Smooth muscle cell (in vitro differentiated cells): Measurements from ENCODE around the gene ARHGAP15. TPM values are rescaled to one million over a fixed set of nuclear protein-coding genes. Genes with fewer than 3 reads are reported as not detected.

Source experiments
- DNase-seq: peaks from one replicate; lab custom pipeline; 2025; ENCODE audit not compliant: unreplicated experiment; lab: John Stamatoyannopoulos, UW
- H2AFZ ChIP-seq: fragments of 200-600 bp; sonication (generic); 2 replicates; pipeline ENCODE4 v1.6.0; 2016; ENCODE audit warnings: antibody characterized with exemption, low read depth, mild to moderate bottlenecking
- H3F3A ChIP-seq: fragments of 200-600 bp; sonication (generic); 2 replicates; pipeline ENCODE4 v1.6.0; 2017; ENCODE audit warnings: antibody characterized with exemption, low read depth
- H3K27ac ChIP-seq: fragments of 200-600 bp; sonication (generic); 2 replicates; pipeline ENCODE4 v1.5.1; 2016; ENCODE audit warnings: low read depth, mild to moderate bottlenecking
- H3K27me3 ChIP-seq: fragments of 200-600 bp; sonication (generic); 2 replicates; pipeline ENCODE4 v1.6.1; 2016; ENCODE audit warnings: low read depth, mild to moderate bottlenecking
- H3K36me3 ChIP-seq: fragments of 200-600 bp; sonication (generic); 2 replicates; pipeline ENCODE4 v1.5.1; 2016; ENCODE audit warnings: low read depth
- H3K4me1 ChIP-seq: fragments of 200-600 bp; sonication (generic); 2 replicates; pipeline ENCODE4 v1.5.1; 2016; ENCODE audit warnings: low read depth
- H3K4me2 ChIP-seq: fragments of 200-600 bp; sonication (generic); 2 replicates; pipeline ENCODE4 v1.6.0; 2016; ENCODE audit warnings: mild to moderate bottlenecking
- H3K4me3 ChIP-seq: fragments of 200-600 bp; sonication (generic); 2 replicates; pipeline ENCODE4 v1.5.1; 2016; ENCODE audit warnings: mild to moderate bottlenecking
- H3K79me2 ChIP-seq: fragments of 200-600 bp; sonication (generic); 2 replicates; pipeline ENCODE4 v1.6.0; 2016; ENCODE audit warnings: low read depth, mild to moderate bottlenecking
- H3K9ac ChIP-seq: fragments of 200-600 bp; sonication (generic); 2 replicates; pipeline ENCODE4 v1.6.0; 2016; ENCODE audit warnings: low read depth
- H3K9me3 ChIP-seq: fragments of 200-600 bp; sonication (generic); replicated peaks from 2 replicates; pipeline ENCODE4 v1.5.1; 2016; ENCODE audit warnings: low read depth
- H4K20me1 ChIP-seq: fragments of 200-600 bp; sonication (generic); 2 replicates; pipeline ENCODE4 v1.6.0; 2016; ENCODE audit warnings: low read depth
- CTCF ChIP-seq: fragments of 200-600 bp; sonication (generic); IDR thresholded peaks from 2 replicates; pipeline ENCODE4 v1.5.1; 2017; ENCODE audit warnings: borderline replicate concordance, mild to moderate bottlenecking, antibody characterized with exemption; ENCODE audit not compliant: insufficient read depth, poor library complexity, severe bottlenecking
- WGBS: methylation state at CpG from one replicate; pipeline ENCODE4 v1.1.7; 2016; ENCODE audit warnings: low lambda C conversion rate; 5-methylcytosine and 5-hydroxymethylcytosine counted together
- polyA plus RNA-seq: library from polyadenylated mRNA; unstranded; fragments of >200 nt; fragmentation: Nextera tagmentation; extraction: Ambion mirVana; gene quantifications from 2 replicates; pipeline ENCODE4 v1.2.1, GENCODE V29; 2016
- total RNA-seq: library from RNA; depleted of rRNA; stranded (reverse); fragments of >200 nt; gene quantifications from 2 replicates; pipeline ENCODE4 v1.2.3, GENCODE V29; 2014

ARHGAP15 gene
- total and polyA plus RNA-seq, 2 experiments from 2014 or later, result not detected

DNA sequence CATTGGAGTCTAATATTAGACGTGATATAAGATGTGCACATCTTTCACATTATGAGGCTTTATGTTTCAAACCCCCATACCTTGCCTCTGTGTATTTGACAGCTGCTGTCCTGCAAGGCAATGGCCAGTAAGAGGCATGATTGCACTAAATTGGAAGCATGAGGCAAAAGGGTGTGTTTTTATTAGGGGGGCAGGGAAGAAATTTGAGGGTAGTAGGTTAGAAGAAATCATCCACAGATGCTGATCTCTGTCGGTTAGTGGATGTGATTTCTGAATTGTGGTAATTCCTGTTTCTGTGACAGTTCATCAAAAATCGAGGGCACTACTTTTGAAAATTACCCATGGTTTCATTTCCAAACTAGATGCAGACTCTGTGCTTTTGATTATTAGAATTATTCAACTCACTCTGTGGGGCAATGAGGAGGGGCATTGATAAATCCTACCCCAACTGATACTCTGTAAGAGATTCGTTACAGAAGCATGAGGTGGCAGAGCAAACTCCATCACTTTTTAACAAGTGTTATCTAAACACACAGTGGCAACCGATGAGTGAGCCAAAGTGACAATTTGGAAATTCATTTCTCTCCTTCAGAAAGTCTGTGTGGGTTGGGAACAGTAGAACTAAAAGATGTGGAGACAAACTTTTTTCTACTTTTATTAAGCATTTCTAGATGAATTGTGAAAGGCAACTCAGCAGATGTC is 453.0 kb downstream of the ARHGAP15 start:
- no peak overlapping the region for H3K9ac ChIP-seq
- DNase-seq, result no peak
- H3K4me2 ChIP-seq, result peak overlapping the region; percentile 36
- H3K4me3 ChIP-seq, result no peak overlapping the region
- WGBS, result 64% methylated on average over 5 of the region's 5 CpGs
- H3K79me2 ChIP-seq, result no peaks in the 10 kb centered on the region
- no peaks in the 10 kb centered on the region for H3K36me3 ChIP-seq
- TF ChIP-seq CTCF, result no peak
- no peaks in the 10 kb centered on the region for H3K9me3 ChIP-seq
- no peak overlapping the region for H3K27ac ChIP-seq
- H3K4me1 ChIP-seq, result no peaks in the 10 kb centered on the region
- H3F3A ChIP-seq, result no peaks in the 10 kb centered on the region
- peak overlapping the region; percentile 2 for H2AFZ ChIP-seq
- H4K20me1 ChIP-seq, result no peaks in the 10 kb centered on the region
- no peaks in the 10 kb centered on the region for H3K27me3 ChIP-seq

- H2AFZ ChIP-seq, result no peak overlapping the region
- H3K36me3 ChIP-seq, result no peaks in the 10 kb centered on the region
- H3K4me2 ChIP-seq, result no peak overlapping the region
- H3K9me3 ChIP-seq, result no peaks in the 10 kb centered on the region
- H3K4me1 ChIP-seq, result no peaks in the 10 kb centered on the region
- H3K9ac ChIP-seq, result no peak overlapping the region
- no peaks in the 10 kb centered on the region for H4K20me1 ChIP-seq
- no peaks in the 10 kb centered on the region for H3F3A ChIP-seq
- WGBS, result 26% methylated on average over 4 of the region's 4 CpGs
- H3K27ac ChIP-seq, result no peak overlapping the region
- H3K4me3 ChIP-seq, result no peak overlapping the region
- H3K27me3 ChIP-seq, result no peaks in the 10 kb centered on the region
- no peaks in the 10 kb centered on the region for H3K79me2 ChIP-seq
- no peak for DNase-seq
- no peak for TF ChIP-seq CTCF
These were observed 455.7 kb downstream of the ARHGAP15 start for GRCh38 chr2:143584936-143585335.

- Histone ChIP-seq H3K9me3 (no peaks in the 10 kb centered on the region), H3K9ac (no peak overlapping the region), H3K27me3 (no peaks in the 10 kb centered on the region), H3K79me2 (no peaks in the 10 kb centered on the region), H3F3A (no peaks in the 10 kb centered on the region), H3K4me3 (no peak overlapping the region), H3K27ac (no peak overlapping the region), H3K4me2 (no peak overlapping the region), H4K20me1 (no peaks in the 10 kb centered on the region), H3K36me3 (no peaks in the 10 kb centered on the region), H2AFZ (no peak overlapping the region), H3K4me1 (no peaks in the 10 kb centered on the region)
- TF ChIP-seq CTCF, result no peak
- no peak for DNase-seq
These were observed 456.9 kb downstream of the ARHGAP15 start for GRCh38 chr2:143586119-143586518.

- no peak overlapping the region for H3K9ac ChIP-seq
- H3K27ac ChIP-seq, result no peak overlapping the region
- no peaks in the 10 kb centered on the region for H3F3A ChIP-seq
- H3K9me3 ChIP-seq, result no peaks in the 10 kb centered on the region
- no peaks in the 10 kb centered on the region for H3K79me2 ChIP-seq
- no peak overlapping the region for H3K4me2 ChIP-seq
- no peaks in the 10 kb centered on the region for H3K27me3 ChIP-seq
- no peak for TF ChIP-seq CTCF
- H2AFZ ChIP-seq, result no peak overlapping the region
- DNase-seq, result no peak
- H3K36me3 ChIP-seq, result no peaks in the 10 kb centered on the region
- no peak overlapping the region for H3K4me3 ChIP-seq
- no peaks in the 10 kb centered on the region for H4K20me1 ChIP-seq
- no peaks in the 10 kb centered on the region for H3K4me1 ChIP-seq
These were observed 459.5 kb downstream of the ARHGAP15 start for GRCh38 chr2:143588746-143589145.
